GM23338 (cell line): ENCODE data around the gene TASOR. TPM values are rescaled to one million over a fixed set of nuclear protein-coding genes. Genes with fewer than 3 reads are reported as not detected.
"Not testable (repeated sequence)": the region's sequence is repeated elsewhere in the genome, so short reads cannot be mapped to it uniquely, and the experiment has no call there.

Source experiments
- ATAC-seq: fragments of 200-7000 bp; cut with Tn5 transposase; 3 replicates; pipeline ENCODE4 v1.9.1; 2020
- DNase-seq: peaks from one replicate; pipeline ENCODE4 v3.0.0-alpha.2; 2015; ENCODE audit warnings: low spot score
- H2AFZ ChIP-seq: fragments of 200-600 bp; sonication (generic); 2 replicates; pipeline ENCODE4 v1.8.0; 2016; ENCODE audit warnings: antibody characterized with exemption, mild to moderate bottlenecking, moderate library complexity
- H3F3A ChIP-seq: fragments of 200-600 bp; sonication (generic); replicated peaks from 2 replicates; pipeline ENCODE4 v1.8.0; 2017; ENCODE audit warnings: antibody characterized with exemption, mixed run types, low read depth
- H3K27ac ChIP-seq: fragments of 200-600 bp; sonication (generic); 2 replicates; pipeline ENCODE4 v1.6.1; 2016; ENCODE audit warnings: low read depth
- H3K27me3 ChIP-seq: fragments of 200-600 bp; sonication (generic); 2 replicates; pipeline ENCODE4 v1.8.0; 2016; ENCODE audit warnings: mild to moderate bottlenecking, mixed run types, moderate library complexity; ENCODE audit not compliant: insufficient read depth
- H3K36me3 ChIP-seq: fragments of 200-600 bp; sonication (generic); 2 replicates; pipeline ENCODE4 v1.8.0; 2016; ENCODE audit warnings: mild to moderate bottlenecking; ENCODE audit not compliant: insufficient read depth
- H3K4me1 ChIP-seq: fragments of 200-600 bp; sonication (generic); 2 replicates; pipeline ENCODE4 v1.8.0; 2016; ENCODE audit warnings: mild to moderate bottlenecking, moderate library complexity; ENCODE audit not compliant: insufficient read depth
- H3K4me2 ChIP-seq: fragments of 200-600 bp; sonication (generic); 2 replicates; pipeline ENCODE4 v1.7.1; 2017; ENCODE audit warnings: mixed run types
- H3K4me3 ChIP-seq: fragments of 200-600 bp; sonication (generic); 2 replicates; pipeline ENCODE4 v1.6.1; 2016; ENCODE audit warnings: mixed run types
- H3K79me2 ChIP-seq: fragments of 200-600 bp; sonication (generic); replicated peaks from 2 replicates; pipeline ENCODE4 v1.8.0; 2017; ENCODE audit warnings: mild to moderate bottlenecking; ENCODE audit not compliant: insufficient read depth
- H3K9me2 ChIP-seq: fragments of 200-600 bp; sonication (generic); 2 replicates; pipeline ENCODE4 v1.8.0; 2017; ENCODE audit not compliant: insufficient read depth
- H4K20me1 ChIP-seq: fragments of 200-600 bp; sonication (generic); replicated peaks from 2 replicates; pipeline ENCODE4 v1.8.0; 2017; ENCODE audit warnings: mild to moderate bottlenecking; ENCODE audit not compliant: insufficient read depth
- H3K27ac Mint-ChIP-seq: 2 replicates; pipeline ENCODE4 v1.8.0; 2020; ENCODE audit warnings: inconsistent platforms, mild to moderate bottlenecking, moderate library complexity, mixed read lengths
- H3K27me3 Mint-ChIP-seq: 3 replicates; pipeline ENCODE4 v1.8.0; 2022; ENCODE audit warnings: low read depth, mild to moderate bottlenecking, moderate library complexity, mixed read lengths, inconsistent platforms; ENCODE audit not compliant: insufficient read depth, poor library complexity
- H3K36me3 Mint-ChIP-seq: 3 replicates; pipeline ENCODE4 v1.8.0; 2021; ENCODE audit warnings: low read depth, mild to moderate bottlenecking, inconsistent platforms, moderate library complexity, mixed read lengths
- H3K4me1 Mint-ChIP-seq: 3 replicates; pipeline ENCODE4 v1.8.0; 2020; ENCODE audit warnings: mild to moderate bottlenecking, inconsistent platforms, mixed read lengths
- H3K4me3 Mint-ChIP-seq: 3 replicates; pipeline ENCODE4 v1.8.0; 2021; ENCODE audit warnings: moderate library complexity, mild to moderate bottlenecking, inconsistent platforms, mixed read lengths
- H3K9me3 Mint-ChIP-seq: 3 replicates; pipeline ENCODE4 v1.8.0; 2020; ENCODE audit warnings: moderate library complexity, mild to moderate bottlenecking, inconsistent platforms, mixed read lengths
- CREB1 ChIP-seq: fragments of 250-450 bp; sonication (Bioruptor Pico); IDR thresholded peaks from 2 replicates; pipeline ENCODE4 v1.5.0; 2020; ENCODE audit warnings: low read depth, mild to moderate bottlenecking, moderate library complexity
- JUNB ChIP-seq: IDR thresholded peaks from one replicate; pipeline ENCODE4 v1.6.1; 2016; ENCODE audit warnings: antibody characterized with exemption; ENCODE audit not compliant: unreplicated experiment
- STAT1 ChIP-seq: IDR thresholded peaks from one replicate; pipeline ENCODE4 v1.6.1; 2016; ENCODE audit warnings: antibody characterized with exemption; ENCODE audit not compliant: unreplicated experiment
- ZNF331 ChIP-seq: fragments of 250-450 bp; sonication (Bioruptor Pico); IDR thresholded peaks from 2 replicates; pipeline ENCODE4 v1.5.0; 2020; ENCODE audit warnings: low read depth, mild to moderate bottlenecking, moderate library complexity
- polyA plus RNA-seq: library from polyadenylated mRNA; unstranded; fragments of >200 nt; fragmentation: Nextera tagmentation; extraction: Ambion mirVana; gene quantifications from 2 replicates; pipeline ENCODE4 v1.2.1, GENCODE V29; 2016
- total RNA-seq: library from RNA; depleted of rRNA; stranded (reverse); fragments of >200 nt; shearing (Covaris generic); gene quantifications from 2 replicates; pipeline ENCODE4 v1.2.3, GENCODE V29; 2014
- TF ChIP-seq, protein P1 (sequence below): IDR thresholded peaks from one replicate; pipeline ENCODE4 v1.6.1; 2018; ENCODE audit warnings: antibody characterized with exemption; ENCODE audit not compliant: unreplicated experiment
- TF ChIP-seq, protein P2 (sequence below), 2 experiments: fragments of 200-600 bp in 1 of 2; sonication (generic) in 1 of 2; conservative IDR thresholded peaks; 2 replicates each; pipeline versions ENCODE4 v1.5.1 to v1.6.1; 2016 to 2017; ENCODE audit warnings: antibody characterized with exemption in 2 of 2, low read depth in 2 of 2, mild to moderate bottlenecking in 2 of 2, moderate library complexity in 1 of 2

TASOR gene
- total and polyA plus RNA-seq, 2 experiments from 2014 or later, result 14.7 to 53.6 TPM

DNA sequence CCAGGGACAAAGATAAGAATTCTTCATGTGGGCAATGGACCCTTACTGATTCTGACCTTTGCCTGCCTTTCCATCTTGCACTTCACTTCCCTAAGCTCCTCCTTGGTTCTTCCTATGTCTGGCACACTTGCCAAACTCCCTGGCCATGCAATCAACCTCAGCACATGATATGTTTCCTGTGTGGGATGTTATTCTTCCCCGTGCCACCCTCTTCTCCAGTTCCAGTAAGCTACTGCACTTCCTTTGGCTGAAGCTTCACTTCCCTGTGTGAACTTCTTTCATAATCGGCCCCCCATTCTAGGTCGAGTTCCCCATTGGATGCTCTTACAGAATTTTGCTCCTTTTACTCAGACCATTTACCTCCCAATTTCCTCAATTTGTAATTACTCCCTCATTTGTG is 10.7 kb upstream of the TASOR start (continued):
- TF ChIP-seq, protein P1, sequence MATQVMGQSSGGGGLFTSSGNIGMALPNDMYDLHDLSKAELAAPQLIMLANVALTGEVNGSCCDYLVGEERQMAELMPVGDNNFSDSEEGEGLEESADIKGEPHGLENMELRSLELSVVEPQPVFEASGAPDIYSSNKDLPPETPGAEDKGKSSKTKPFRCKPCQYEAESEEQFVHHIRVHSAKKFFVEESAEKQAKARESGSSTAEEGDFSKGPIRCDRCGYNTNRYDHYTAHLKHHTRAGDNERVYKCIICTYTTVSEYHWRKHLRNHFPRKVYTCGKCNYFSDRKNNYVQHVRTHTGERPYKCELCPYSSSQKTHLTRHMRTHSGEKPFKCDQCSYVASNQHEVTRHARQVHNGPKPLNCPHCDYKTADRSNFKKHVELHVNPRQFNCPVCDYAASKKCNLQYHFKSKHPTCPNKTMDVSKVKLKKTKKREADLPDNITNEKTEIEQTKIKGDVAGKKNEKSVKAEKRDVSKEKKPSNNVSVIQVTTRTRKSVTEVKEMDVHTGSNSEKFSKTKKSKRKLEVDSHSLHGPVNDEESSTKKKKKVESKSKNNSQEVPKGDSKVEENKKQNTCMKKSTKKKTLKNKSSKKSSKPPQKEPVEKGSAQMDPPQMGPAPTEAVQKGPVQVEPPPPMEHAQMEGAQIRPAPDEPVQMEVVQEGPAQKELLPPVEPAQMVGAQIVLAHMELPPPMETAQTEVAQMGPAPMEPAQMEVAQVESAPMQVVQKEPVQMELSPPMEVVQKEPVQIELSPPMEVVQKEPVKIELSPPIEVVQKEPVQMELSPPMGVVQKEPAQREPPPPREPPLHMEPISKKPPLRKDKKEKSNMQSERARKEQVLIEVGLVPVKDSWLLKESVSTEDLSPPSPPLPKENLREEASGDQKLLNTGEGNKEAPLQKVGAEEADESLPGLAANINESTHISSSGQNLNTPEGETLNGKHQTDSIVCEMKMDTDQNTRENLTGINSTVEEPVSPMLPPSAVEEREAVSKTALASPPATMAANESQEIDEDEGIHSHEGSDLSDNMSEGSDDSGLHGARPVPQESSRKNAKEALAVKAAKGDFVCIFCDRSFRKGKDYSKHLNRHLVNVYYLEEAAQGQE, result no peak
- TF ChIP-seq STAT1 (no peak), CREB1 (no peak), JUNB (no peak), ZNF331 (CRISPR knock-in tag) (no peak)
- TF ChIP-seq, protein P2, sequence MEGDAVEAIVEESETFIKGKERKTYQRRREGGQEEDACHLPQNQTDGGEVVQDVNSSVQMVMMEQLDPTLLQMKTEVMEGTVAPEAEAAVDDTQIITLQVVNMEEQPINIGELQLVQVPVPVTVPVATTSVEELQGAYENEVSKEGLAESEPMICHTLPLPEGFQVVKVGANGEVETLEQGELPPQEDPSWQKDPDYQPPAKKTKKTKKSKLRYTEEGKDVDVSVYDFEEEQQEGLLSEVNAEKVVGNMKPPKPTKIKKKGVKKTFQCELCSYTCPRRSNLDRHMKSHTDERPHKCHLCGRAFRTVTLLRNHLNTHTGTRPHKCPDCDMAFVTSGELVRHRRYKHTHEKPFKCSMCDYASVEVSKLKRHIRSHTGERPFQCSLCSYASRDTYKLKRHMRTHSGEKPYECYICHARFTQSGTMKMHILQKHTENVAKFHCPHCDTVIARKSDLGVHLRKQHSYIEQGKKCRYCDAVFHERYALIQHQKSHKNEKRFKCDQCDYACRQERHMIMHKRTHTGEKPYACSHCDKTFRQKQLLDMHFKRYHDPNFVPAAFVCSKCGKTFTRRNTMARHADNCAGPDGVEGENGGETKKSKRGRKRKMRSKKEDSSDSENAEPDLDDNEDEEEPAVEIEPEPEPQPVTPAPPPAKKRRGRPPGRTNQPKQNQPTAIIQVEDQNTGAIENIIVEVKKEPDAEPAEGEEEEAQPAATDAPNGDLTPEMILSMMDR (conservative IDR thresholded peaks at IDR 0.05; ENCODE audit: low read depth in 2 of 2), result no peak

DNA sequence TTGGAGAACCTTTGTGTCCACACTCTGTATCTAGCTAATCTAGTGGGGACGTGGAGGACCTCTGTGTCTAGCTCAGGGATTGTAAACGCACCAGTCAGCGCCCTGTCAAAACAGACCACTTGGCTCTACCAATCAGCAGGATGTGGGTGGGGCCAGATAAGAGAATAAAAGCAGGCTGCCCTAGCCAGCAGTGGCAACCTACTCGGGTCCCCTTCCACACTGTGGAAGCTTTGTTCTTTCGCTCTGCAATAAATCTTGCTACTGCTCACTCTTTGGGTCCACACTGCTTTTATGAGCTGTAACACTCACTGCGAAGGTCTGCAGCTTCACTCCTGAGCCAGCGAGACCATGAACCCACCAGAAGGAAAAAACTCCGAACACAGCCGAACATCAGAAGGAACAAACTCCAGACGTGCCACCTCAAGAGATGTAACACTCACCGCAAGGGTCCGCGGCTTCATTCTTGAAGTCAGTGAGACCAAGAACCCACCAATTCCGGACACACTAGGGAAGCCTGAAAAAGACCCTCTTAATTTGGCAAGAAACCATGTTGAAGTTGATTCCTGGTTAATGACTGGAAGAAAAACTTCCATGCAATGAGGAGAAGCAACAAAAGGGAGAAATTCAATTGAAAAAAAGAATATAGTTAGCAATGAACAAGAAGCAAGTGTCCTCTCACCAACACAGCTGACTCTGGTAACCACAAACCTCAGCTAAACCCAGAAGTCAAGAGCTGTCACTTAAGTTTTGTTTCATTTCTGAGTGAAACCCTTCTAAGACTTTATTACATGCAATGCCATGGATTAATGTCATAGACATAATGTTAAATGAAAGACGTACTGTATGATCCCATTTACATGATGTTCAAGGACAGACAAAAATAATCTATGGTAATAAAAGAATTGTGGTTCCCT is 9.7 kb upstream of the TASOR start:
- H4K20me1 ChIP-seq, H2AFZ ChIP-seq, H3K4me1 ChIP-seq, H3K27me3 ChIP-seq, H3K4me3 Mint-ChIP-seq, H3K4me2 ChIP-seq, H3K79me2 ChIP-seq, H3K27ac Mint-ChIP-seq, H3K27ac ChIP-seq, H3K36me3 Mint-ChIP-seq, H3K4me3 ChIP-seq, H3K27me3 Mint-ChIP-seq, ATAC-seq, H3K9me3 Mint-ChIP-seq, H3K9me2 ChIP-seq, H3F3A ChIP-seq, DNase-seq, H3K36me3 ChIP-seq, H3K4me1 Mint-ChIP-seq: not testable (repeated sequence)

DNA sequence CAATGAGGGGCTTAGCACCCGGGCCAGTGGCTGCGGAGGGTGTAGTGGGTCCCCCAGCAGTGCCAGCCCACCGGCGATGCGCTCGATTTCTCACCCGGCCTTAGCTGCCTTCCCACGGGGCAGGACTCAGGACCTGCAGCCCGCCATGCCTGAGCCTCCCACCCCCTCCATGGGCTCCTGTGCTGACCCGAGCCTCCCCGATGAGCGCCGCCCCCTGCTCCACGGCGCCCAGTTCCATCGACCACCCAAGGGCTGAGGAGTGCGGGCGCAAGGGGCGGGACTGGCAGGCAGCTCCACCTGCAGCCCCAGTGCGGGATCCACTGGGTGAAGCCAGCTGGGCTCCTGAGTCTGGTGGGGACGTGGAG is 8.9 kb upstream of the TASOR start:
- H4K20me1 ChIP-seq, H3K4me3 ChIP-seq, H3K9me2 ChIP-seq, H3K36me3 ChIP-seq, H3K27me3 ChIP-seq, H3K79me2 ChIP-seq, H3K27ac Mint-ChIP-seq, H3F3A ChIP-seq, H2AFZ ChIP-seq, ATAC-seq, H3K4me2 ChIP-seq, H3K27ac ChIP-seq, H3K4me1 Mint-ChIP-seq, H3K27me3 Mint-ChIP-seq, DNase-seq, H3K4me3 Mint-ChIP-seq, H3K9me3 Mint-ChIP-seq, H3K4me1 ChIP-seq, H3K36me3 Mint-ChIP-seq: not testable (repeated sequence)
